Right ventricle myocardium inferior (tissue), 1 donor: ENCODE measurements around the gene SMG9. TPM values are rescaled to one million over a fixed set of nuclear protein-coding genes. Genes with fewer than 3 reads are reported as not detected.
A peak's percentile ranks its signal among the peaks of the same experiment; 100 is the strongest.

ENCODE experiments used
- ATAC-seq: fragments of 200-7000 bp; cut with Tn5 transposase; one replicate; pipeline ENCODE4 v1.9.1; 2020; ENCODE audit warnings: mild to moderate bottlenecking, moderate library complexity
- DNase-seq: peaks from one replicate; pipeline ENCODE4 v3.0.0; 2021; ENCODE audit errors: missing footprints
- intact Hi-C: fragments of 100-400 bp; cut with DNase I; formaldehyde crosslinking; loops from one replicate; pipeline ENCODE4 v1.11.0; 2022
- total RNA-seq: library from RNA; stranded (reverse); fragmentation: NEBNext Ultra II Directional; extraction: Animal tissue kit (Norgen Biotek cat#: 25700); gene quantifications from one replicate; pipeline ENCODE4 v1.2.1, GENCODE V29; 2021
- donor health status: DM: no; HTN: yes; CAD: no; lungs with severe emphysema.

SMG9 gene
- total RNA-seq, 1 donor from 2014 or later: 15.7 TPM

- ATAC-seq: peak; percentile 49
- DNase-seq: no peak
- intact Hi-C loops: no loop called here
These were observed 16.0 kb downstream of the SMG9 start for GRCh38 chr19:43738780-43739211.

DNA sequence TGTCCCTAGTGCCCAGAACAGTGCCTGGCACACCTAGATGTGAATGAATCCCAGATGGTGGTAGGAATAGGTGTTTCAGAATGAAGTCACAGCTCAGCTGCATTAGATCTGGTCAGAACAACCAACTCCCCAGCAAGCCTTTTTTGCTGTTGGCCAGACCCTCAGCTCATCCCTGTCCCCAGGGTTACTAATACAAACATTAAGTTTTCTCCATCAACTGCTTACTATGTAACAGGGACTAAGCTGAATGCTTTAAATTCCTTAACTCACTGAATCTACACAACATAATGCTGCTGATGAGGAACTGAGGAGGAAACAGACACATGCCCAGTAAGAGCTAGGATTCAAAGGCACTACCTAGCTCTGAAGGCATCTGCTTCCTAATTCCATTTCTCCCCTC is 18.8 kb downstream of the SMG9 start:
- intact Hi-C loops: no loop called here
- DNase-seq (no peak), ATAC-seq (no peak)

DNA sequence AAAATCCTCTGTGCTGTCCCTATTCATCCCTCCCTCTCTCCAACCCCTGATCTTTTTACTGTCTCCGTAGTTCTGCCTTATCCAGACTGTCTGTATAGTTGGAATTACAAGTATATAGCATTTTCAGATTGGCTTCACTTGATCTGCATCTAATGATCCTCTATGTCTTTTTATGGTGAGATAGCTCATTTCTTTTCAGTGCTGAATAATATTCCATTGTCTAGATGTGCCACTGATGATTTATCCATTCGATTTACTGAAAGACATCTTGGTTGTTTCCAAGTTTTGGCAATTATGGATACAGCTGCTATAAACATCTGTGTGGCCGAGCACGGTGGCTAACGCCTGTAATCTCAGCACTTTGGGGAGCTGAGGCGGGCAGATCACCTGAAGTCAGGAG is 19.7 kb downstream of the SMG9 start:
- intact Hi-C loops: no loop called here
- DNase-seq (no peak), ATAC-seq (no peak)

GRCh38 chr19:43731846-43732245 is 22.9 kb downstream of the SMG9 start:
- ATAC-seq (no peak), DNase-seq (no peak)
- intact Hi-C loops: no loop called here

DNA sequence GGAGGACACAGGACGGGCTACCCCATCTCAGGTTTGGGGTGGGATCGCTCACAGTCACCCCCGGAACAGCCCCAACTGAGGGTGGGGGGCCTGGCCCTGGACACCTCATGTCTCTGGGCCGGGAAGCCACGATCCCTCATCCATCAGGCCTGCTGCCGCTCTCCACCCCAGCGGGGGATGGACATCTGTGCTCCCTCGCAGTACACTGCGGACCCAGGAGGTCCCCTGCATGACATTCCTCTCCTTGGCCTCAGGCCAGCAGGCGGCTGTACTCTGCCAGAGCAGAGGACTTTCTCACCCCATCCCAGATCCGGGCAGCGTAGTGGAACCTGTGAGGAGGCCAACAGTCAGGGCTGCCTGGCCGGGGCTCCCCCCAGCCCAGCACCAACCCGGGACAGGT is 23.4 kb downstream of the SMG9 start:
- DNase-seq (no peak), ATAC-seq (no peak)
- intact Hi-C loops: no loop called here

GRCh38 chr19:43729919-43730318 is 24.8 kb downstream of the SMG9 start:
- DNase-seq: no peak
- no peak for ATAC-seq
- intact Hi-C loops: no loop called here

DNA sequence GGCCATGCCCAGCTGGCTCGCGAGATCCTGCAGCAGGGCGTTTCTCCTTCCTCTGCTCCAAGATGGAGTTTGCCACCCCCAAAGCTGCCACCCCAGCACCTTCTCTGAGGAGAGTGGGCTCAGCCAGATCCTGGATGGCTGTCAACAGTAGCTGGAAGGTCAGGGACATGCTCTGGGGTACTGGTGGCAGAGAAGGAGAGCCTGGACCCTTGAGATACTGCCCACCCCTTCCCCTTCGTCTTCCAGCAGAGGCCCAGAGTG is 27.2 kb downstream of the SMG9 start:
- ATAC-seq: no peak
- intact Hi-C loops: no loop called here
- DNase-seq: no peak

DNA sequence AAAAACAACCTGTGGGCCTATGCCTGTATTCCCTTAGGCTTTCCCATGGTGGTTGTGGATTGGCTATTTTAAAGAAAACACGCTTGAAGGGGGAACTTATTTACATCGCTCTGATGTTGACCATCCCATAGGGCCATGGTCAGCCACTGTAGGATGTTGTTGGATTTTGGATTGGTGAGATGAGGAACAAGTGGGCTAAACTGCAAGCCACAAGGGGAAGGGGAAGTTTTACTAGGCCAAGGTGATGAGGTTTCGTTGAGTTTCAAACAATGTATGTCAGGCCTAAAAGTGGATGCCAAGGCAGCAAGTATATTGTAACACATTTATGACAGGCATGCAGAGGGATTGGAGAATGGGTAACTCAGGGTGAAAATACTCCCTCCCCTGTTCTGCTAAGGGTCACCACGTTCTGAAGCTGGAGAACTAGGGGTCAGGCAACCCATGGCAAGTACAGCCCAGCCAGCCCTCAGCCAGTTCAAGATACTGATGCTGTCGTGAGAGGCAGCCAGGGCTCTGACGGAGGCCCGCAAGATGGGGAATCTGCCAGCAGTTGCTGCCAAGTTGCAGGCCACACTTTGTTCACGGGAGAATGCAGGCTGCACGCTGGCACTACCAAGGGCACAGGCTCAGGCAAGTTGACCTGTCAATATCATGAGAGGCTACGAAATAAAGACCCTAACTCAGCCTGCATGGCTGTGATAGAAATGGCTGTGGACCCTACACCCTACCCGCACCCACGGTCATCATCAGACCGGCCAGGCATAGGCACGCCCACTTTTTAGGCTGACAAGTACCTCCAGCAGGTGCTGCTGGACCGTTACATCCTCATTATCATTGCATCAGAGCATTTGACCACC is 27.8 kb downstream of the SMG9 start:
- ATAC-seq (peak; percentile 65), DNase-seq (no peak)
- intact Hi-C loops: no loop called here

DNA sequence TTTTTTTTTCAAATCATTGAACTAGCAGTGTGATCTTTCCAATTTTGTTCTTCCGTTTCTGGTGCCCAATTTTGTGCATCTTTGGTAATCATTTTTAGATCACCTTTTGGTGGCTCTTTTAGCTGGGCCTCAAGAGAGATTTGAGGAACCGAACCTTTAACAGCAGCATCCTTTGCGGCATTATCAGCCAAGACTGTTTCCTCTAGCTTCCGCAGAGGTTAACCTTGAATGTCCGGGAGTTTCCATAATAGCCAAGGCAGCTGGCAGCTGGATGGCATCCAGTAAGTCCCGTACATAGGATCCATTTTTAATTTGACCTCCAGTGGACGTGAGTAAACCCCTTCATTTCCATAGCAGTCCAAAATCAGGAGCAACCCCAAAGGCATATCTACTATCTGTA is 29.3 kb downstream of the SMG9 start:
- intact Hi-C loops: no loop called here
- ATAC-seq: no peak

GRCh38 chr19:43724896-43725295 is 29.9 kb downstream of the SMG9 start:
- intact Hi-C loops: no loop called here
- DNase-seq: no peak
- ATAC-seq: no peak

More for the DNA sequence above, 29.3 kb downstream of the SMG9 start:
- DNase-seq: no peak

- DNase-seq (no peak), ATAC-seq (no peak)
- intact Hi-C loops: no loop called here
These were observed 31.2 kb downstream of the SMG9 start for GRCh38 chr19:43723588-43723987.

DNA sequence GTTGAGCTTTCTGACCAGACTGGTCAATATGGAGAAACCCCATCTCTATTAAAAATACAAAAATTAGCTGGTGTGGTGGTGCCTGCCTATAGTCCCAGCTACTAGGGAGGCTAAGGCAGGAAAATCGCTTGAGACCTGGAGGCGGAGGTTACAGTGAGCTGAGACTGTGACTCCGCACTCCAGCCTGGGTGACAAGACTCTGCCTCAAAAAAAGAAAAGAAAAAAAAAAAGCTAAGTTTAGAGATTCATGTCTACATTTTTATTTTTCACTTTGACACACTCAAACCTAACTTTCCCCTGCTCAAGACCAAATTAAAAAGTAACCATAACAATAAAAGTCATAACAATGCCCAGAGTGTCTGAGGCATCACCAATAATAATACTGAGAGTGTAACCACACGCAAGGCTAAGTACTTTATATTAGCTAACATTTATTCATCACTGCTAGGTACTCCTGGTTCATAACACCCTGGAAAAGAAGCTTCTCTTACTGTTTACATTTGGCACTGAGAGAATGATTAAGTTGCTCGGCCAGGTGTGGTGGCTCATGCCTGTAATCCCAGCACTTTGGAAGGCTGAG is 33.2 kb downstream of the SMG9 start:
- intact Hi-C loops: no loop called here
- ATAC-seq (no peak), DNase-seq (no peak)

DNA sequence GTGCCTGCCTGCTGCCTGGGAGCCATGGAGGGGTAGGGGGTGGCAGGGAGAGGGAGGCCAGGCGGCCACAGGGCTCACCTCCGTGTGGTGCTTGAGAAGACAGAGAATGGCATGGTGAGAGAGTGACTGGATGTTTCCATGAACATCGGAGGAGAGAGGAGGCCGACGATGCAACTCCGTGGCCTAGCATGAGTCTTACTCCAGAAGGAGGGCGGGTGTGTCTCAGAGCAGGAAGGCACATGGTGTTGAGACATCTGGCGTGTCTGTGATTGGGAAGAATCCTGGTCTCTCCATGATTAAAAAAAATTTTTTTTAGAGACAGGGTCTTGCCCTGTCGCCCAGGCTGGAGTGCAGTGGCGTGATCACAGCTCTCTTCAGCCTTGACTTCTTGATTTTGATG is 33.8 kb downstream of the SMG9 start:
- intact Hi-C loops: no loop called here
- DNase-seq: no peak
- no peak for ATAC-seq

- no peak for ATAC-seq
- intact Hi-C loops: no loop called here
These were observed 34.8 kb downstream of the SMG9 start for GRCh38 chr19:43719918-43720317.

GRCh38 chr19:43719378-43719868 is 35.3 kb downstream of the SMG9 start:
- intact Hi-C loops: no loop called here
- ATAC-seq: no peak
- DNase-seq: no peak

More at GRCh38 chr19:43719918-43720317, 34.8 kb downstream of the SMG9 start:
- DNase-seq: no peak

DNA sequence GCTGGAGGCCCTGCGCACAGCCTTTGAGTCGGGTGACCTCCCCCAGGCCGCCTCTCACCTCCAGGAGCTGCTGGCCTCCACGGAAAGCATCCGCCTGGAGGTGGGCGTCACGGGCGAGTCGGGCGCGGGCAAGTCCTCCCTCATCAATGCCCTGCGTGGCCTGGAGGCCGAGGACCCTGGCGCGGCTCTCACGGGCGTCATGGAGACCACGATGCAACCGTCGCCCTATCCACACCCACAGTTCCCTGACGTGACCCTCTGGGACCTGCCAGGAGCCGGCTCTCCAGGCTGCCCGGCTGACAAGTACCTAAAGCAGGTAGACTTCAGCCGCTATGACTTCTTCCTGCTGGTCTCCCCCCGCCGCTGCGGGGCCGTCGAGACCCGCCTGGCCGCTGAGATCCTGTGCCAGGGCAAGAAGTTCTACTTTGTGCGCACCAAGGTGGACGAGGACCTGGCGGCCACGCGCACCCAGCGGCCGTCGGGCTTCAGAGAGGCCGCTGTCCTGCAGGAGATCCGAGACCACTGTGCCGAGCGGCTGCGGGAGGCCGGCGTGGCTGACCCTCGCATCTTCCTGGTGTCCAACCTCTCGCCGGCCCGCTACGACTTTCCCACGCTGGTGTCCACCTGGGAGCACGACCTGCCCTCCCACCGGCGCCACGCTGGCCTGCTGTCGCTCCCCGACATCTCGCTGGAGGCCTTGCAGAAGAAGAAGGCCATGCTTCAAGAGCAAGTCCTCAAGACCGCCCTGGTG is 36.0 kb downstream of the SMG9 start:
- no peak for DNase-seq
- intact Hi-C loops: no loop called here
- no peak for ATAC-seq

DNA sequence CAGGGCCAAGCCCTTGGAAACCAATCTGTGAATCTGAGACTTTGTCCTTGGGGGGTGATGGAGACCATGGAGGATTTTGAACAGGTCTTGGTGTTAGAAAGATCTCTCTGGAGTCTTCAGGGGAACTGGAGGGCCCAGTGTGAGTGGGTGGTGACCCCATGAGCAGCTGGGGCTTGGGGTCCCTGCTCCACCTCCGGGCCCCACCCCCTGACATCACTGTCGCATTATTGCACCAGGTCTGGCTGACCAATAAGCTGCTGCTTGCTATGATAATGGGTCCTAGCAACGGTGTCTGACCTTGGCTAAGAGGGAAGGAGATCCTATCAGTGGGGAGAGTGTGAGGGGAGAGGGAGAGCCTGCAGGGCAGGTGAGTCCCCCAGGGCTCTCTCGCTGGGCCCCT is 39.0 kb downstream of the SMG9 start, which contains the start of gene IRGC:
TSS of gene IRGC (plus strand) at position 301 of the 400 bp plus-strand sequence. CDS start 2,483 bp downstream, outside the sequence.
- ATAC-seq (no peak), DNase-seq (no peak)
- intact Hi-C loops: no loop called here

- ATAC-seq (no peak), DNase-seq (no peak)
These were observed 41.6 kb downstream of the SMG9 start for GRCh38 chr19:43713208-43713607.

GRCh38 chr19:43711751-43712355 is 42.9 kb downstream of the SMG9 start:
- intact Hi-C loops: no loop called here
- DNase-seq (no peak), ATAC-seq (no peak)

More at GRCh38 chr19:43713208-43713607, 41.6 kb downstream of the SMG9 start:
- intact Hi-C loops: no loop called here
